Mononuclear cell (primary cell): ENCODE data around the gene JAK2. TPM values are rescaled to one million over a fixed set of nuclear protein-coding genes. Genes with fewer than 3 reads are reported as not detected.
"Not testable (repeated sequence)": the region's sequence is repeated elsewhere in the genome, so short reads cannot be mapped to it uniquely, and the experiment has no call there.

ENCODE experiments used
- H3K27me3 ChIP-seq: 2 replicates; pipeline ENCODE4 v1.6.0; 2011; ENCODE audit warnings: low read length, control low read depth; ENCODE audit not compliant: insufficient read depth
- H3K4me1 ChIP-seq: 2 replicates; pipeline ENCODE4 v1.5.1; 2011; ENCODE audit warnings: mild to moderate bottlenecking, low read length, control low read depth; ENCODE audit not compliant: insufficient read depth
- H3K4me3 ChIP-seq: 2 replicates; pipeline ENCODE4 v1.5.1; 2011; ENCODE audit warnings: mild to moderate bottlenecking, low read length, moderate library complexity
- H3K9me3 ChIP-seq: 2 replicates; pipeline ENCODE4 v1.5.1; 2011; ENCODE audit warnings: low read depth, mild to moderate bottlenecking, control low read depth, low read length
- total RNA-seq: library from RNA; depleted of rRNA; stranded (reverse); fragments of >200 nt; gene quantifications from one replicate; pipeline ENCODE4 v1.2.3, GENCODE V29; 2012

Gene JAK2
- total RNA-seq: 15.5 TPM

DNA sequence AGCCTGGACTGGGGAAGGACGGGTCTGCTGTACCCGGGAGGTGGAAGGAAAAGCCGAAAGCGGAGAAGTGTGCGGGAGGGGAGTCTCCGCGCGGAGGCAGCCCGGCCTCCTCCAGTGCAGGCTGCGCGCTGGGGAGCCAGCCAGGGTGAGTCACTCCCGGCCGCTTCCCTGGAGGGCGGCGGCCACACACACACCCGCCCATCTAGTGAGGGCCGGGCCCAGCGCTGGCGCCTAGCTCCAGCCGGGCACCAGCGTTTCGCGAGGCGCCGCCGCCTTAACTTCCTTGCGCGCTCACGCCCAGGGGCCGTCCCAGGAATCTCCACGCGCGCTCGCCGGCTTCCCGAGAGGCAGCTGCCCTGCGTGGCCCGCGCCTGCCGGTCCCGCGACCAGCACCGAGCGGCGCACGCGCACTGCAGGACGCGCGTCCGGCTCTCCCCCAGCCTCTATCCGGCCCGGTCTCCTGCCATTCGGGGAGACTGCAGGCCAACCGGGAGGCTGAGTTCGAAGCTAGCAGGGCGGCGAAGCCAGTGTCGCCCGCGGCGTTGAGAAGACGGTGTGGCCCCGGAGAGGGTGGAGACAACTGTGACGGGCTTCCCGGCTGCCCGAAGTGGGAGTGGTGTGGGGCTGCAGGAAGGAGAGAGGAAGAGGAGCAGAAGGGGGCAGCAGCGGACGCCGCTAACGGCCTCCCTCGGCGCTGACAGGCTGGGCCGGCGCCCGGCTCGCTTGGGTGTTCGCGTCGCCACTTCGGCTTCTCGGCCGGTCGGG lies at the start of gene JAK2:
JAK2 (plus strand) TSS at position 652 of the 765 bp plus-strand sequence. CDS start 36,716 bp downstream, outside the sequence.
- no peaks in the 10 kb centered on the region for H3K9me3 ChIP-seq
- peaks cover 59% of the 10 kb centered on the region for H3K4me1 ChIP-seq
- H3K4me3 ChIP-seq: peak within 1 kb of the TSS; percentile 72
- H3K27me3 ChIP-seq: no peaks in the 10 kb centered on the region

GRCh38 chr9:4936277-4936676 lies 48.8 kb upstream of the JAK2 start:
- Histone ChIP-seq H3K4me1 (peaks cover 71% of the 10 kb centered on the region), H3K27me3 (no peaks in the 10 kb centered on the region), H3K4me3 (no peak overlapping the region), H3K9me3 (no peaks in the 10 kb centered on the region)

GRCh38 chr9:4936823-4937222 lies 48.2 kb upstream of the JAK2 start:
- no peaks in the 10 kb centered on the region for H3K9me3 ChIP-seq
- H3K4me1 ChIP-seq: peaks cover 77% of the 10 kb centered on the region
- H3K27me3 ChIP-seq: no peaks in the 10 kb centered on the region
- H3K4me3 ChIP-seq: no peak overlapping the region

DNA sequence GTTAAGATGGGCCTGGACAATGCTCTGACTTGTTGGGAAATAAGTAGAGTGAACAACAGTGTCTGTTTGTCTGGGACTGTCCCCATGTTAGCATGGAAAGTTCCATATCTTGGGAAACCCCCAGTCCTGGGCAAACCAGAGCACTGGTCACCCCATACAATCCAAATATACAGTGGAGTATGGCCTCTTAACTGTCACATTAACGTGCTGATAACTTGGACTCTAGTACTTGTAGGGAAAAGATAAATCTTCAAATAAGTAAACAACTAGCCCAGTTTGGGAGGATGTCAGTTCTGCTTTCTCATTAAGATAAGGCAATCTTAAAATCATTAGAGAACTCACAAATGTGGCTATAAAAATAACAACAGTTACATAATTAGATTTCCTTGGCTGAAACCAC lies 47.6 kb upstream of the JAK2 start:
- Histone ChIP-seq H3K27me3 (no peaks in the 10 kb centered on the region), H3K4me1 (peaks cover 81% of the 10 kb centered on the region), H3K9me3 (no peaks in the 10 kb centered on the region), H3K4me3 (no peak overlapping the region)

DNA sequence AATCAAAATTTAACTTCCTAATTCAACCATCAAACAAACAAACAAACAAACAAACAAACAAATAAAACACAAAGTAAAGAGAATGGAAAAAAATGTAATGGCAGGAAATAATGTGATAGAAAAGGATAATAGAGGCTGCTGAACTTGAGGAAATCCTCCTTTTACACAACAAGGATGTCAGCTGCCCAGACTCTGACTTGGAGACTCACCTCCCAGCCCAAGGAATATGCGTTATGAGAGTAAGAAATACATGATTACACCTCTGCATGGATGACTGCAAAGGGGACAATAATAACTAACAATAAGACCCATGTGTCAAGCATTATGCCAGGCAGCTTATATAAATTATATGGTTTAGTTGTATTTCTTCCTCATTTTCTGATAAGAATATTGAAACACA lies 46.6 kb upstream of the JAK2 start:
- Histone ChIP-seq H3K4me1 (peaks cover 84% of the 10 kb centered on the region), H3K4me3 (no peak overlapping the region), H3K9me3 (no peaks in the 10 kb centered on the region), H3K27me3 (no peaks in the 10 kb centered on the region)

- H3K4me1 ChIP-seq: peaks cover 81% of the 10 kb centered on the region
- H3K9me3 ChIP-seq: no peaks in the 10 kb centered on the region
- H3K4me3 ChIP-seq: no peak overlapping the region
- no peaks in the 10 kb centered on the region for H3K27me3 ChIP-seq
These were observed 45.9 kb upstream of the JAK2 start for GRCh38 chr9:4939118-4939561.

- not testable (repeated sequence) for H3K9me3 ChIP-seq, H3K4me3 ChIP-seq, H3K27me3 ChIP-seq
- peaks cover 67% of the 10 kb centered on the region for H3K4me1 ChIP-seq
These were observed 42.9 kb upstream of the JAK2 start for GRCh38 chr9:4942042-4942691.

- Histone ChIP-seq H3K4me3 (no peak overlapping the region), H3K9me3 (no peaks in the 10 kb centered on the region), H3K27me3 (no peaks in the 10 kb centered on the region), H3K4me1 (peaks cover 56% of the 10 kb centered on the region)
These were observed 41.7 kb upstream of the JAK2 start for GRCh38 chr9:4943346-4943745.

GRCh38 chr9:4944431-4945211 lies 40.5 kb upstream of the JAK2 start:
- not testable (repeated sequence) for H3K27me3 ChIP-seq, H3K9me3 ChIP-seq, H3K4me3 ChIP-seq
- H3K4me1 ChIP-seq: peaks cover 43% of the 10 kb centered on the region

GRCh38 chr9:4946937-4947336 lies 38.1 kb upstream of the JAK2 start:
- H3K4me3 ChIP-seq: no peak overlapping the region
- no peaks in the 10 kb centered on the region for H3K9me3 ChIP-seq
- H3K27me3 ChIP-seq: no peaks in the 10 kb centered on the region
- peaks cover 23% of the 10 kb centered on the region for H3K4me1 ChIP-seq

GRCh38 chr9:4955836-4956235 lies 29.2 kb upstream of the JAK2 start:
- Histone ChIP-seq H3K4me1 (no peaks in the 10 kb centered on the region), H3K9me3 (no peaks in the 10 kb centered on the region), H3K27me3 (no peaks in the 10 kb centered on the region), H3K4me3 (no peak overlapping the region)

DNA sequence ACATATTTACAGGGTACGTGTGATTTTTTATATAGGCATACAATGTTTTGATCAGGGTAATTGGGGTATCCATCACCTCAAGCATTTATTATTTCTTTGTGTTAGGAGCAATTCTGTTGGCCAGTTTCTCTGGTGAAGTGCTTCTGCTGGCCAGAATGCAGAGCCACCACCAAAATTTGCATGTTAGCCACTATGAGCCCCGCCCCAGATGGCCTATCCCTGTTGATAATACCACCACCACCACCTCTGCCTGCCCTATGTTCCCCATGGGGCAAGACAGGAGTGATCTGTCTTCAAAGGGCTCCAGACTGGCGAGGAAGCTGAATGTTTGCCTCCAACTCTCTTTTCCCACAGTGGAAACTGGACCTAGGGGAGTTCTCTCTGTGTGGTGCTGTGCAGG lies 26.0 kb upstream of the JAK2 start:
- H3K4me3 ChIP-seq: no peak overlapping the region
- H3K4me1 ChIP-seq: no peaks in the 10 kb centered on the region
- peaks cover 15% of the 10 kb centered on the region for H3K9me3 ChIP-seq
- no peaks in the 10 kb centered on the region for H3K27me3 ChIP-seq

DNA sequence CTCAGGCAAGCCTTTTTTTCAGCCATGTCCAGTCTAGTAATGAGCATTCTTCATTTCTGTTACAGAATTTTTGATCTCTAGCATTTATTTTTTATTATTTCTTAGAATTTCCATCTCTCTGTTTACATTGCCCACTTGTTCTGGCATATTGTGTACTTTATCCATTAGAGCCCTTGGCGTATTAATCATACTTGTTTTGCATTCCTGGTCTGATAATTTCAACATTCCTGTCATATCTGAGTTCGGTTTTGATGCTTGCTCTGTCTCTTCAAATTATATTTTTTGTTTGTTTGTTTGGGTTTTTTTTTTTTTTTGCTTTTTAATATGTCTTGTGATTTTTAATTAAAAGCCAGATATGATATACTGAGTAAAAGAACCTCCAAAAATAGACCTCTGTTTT lies 23.0 kb upstream of the JAK2 start:
- Histone ChIP-seq H3K4me3 (no peak overlapping the region), H3K9me3 (peaks cover 18% of the 10 kb centered on the region), H3K27me3 (no peaks in the 10 kb centered on the region), H3K4me1 (no peaks in the 10 kb centered on the region)

- no peak overlapping the region for H3K4me3 ChIP-seq
- no peaks in the 10 kb centered on the region for H3K27me3 ChIP-seq
- no peaks in the 10 kb centered on the region for H3K4me1 ChIP-seq
- H3K9me3 ChIP-seq: peaks cover 18% of the 10 kb centered on the region
These were observed 20.5 kb upstream of the JAK2 start for GRCh38 chr9:4964540-4964939.

DNA sequence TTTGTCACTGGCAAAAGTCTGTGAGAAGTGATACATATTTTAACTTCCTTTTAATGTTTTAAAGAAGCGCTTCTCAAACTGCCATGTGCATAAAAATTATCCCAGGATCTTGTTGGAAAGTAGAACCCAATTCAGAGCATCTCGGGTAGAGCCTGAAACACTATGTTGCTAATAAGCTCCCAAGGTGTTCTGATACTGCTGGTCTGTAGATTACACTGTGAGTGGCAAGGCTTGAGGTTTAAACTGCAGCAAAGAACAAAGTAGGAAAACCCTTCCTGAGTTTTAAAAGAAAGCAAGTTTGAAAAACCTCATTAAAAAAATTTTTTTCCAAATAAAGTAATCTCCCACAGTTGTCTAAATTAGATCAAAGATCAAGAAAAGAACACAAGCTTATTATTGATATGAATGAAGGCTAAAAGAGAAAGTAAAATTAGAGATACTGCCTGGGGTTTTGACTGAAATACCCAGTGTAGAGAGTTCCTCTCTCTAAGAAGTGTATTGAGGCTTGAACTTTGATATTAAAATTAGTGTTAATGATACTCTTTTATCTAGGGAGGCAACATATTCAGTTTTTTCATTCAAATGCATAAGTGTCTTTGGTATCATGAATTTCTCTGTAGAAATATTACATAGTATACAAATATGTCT lies 19.8 kb upstream of the JAK2 start:
- H3K4me1 ChIP-seq: no peaks in the 10 kb centered on the region
- H3K9me3 ChIP-seq: peaks cover 18% of the 10 kb centered on the region
- H3K4me3 ChIP-seq: no peak overlapping the region
- no peaks in the 10 kb centered on the region for H3K27me3 ChIP-seq
